HG02970 (cell line): ENCODE data around the gene GPC5.

Source experiments
- ATAC-seq: cut with Tn5 transposase; IDR thresholded peaks from one replicate; pipeline ENCODE4 v1.9.1; 2021; ENCODE audit warnings: mild to moderate bottlenecking, moderate library complexity, moderate number of reproducible peaks; ENCODE audit not compliant: unreplicated experiment, low FRiP score

Gene GPC5

GRCh38 chr13:92297971-92298942 lies 899.8 kb downstream of the GPC5 start:
- no peak for ATAC-seq

- ATAC-seq, result no peak
These were observed 902.2 kb downstream of the GPC5 start for GRCh38 chr13:92300651-92301050.

- no peak for ATAC-seq
These were observed 905.0 kb downstream of the GPC5 start for GRCh38 chr13:92303428-92303827.

GRCh38 chr13:92307752-92308151 lies 909.3 kb downstream of the GPC5 start:
- no peak for ATAC-seq

GRCh38 chr13:92312823-92313222 lies 914.4 kb downstream of the GPC5 start:
- no peak for ATAC-seq

GRCh38 chr13:92313382-92313781 lies 915.0 kb downstream of the GPC5 start:
- ATAC-seq, result no peak

- ATAC-seq, result no peak
These were observed 916.8 kb downstream of the GPC5 start for GRCh38 chr13:92315265-92315664.

GRCh38 chr13:92316030-92316429 lies 917.6 kb downstream of the GPC5 start:
- ATAC-seq, result no peak

GRCh38 chr13:92317066-92317465 lies 918.6 kb downstream of the GPC5 start:
- no peak for ATAC-seq

- ATAC-seq, result no peak
These were observed 921.9 kb downstream of the GPC5 start for GRCh38 chr13:92320323-92320722.

- ATAC-seq, result no peak
These were observed 922.8 kb downstream of the GPC5 start for GRCh38 chr13:92321174-92321573.

- no peak for ATAC-seq
These were observed 947.2 kb downstream of the GPC5 start for GRCh38 chr13:92345627-92346026.

- no peak for ATAC-seq
These were observed 947.6 kb downstream of the GPC5 start for GRCh38 chr13:92346046-92346445.

GRCh38 chr13:92354583-92354982 lies 956.2 kb downstream of the GPC5 start:
- ATAC-seq, result no peak

GRCh38 chr13:92355213-92355612 lies 956.8 kb downstream of the GPC5 start:
- ATAC-seq, result no peak

- ATAC-seq, result no peak
These were observed 964.3 kb downstream of the GPC5 start for GRCh38 chr13:92362717-92363116.

GRCh38 chr13:92365904-92366303 lies 967.5 kb downstream of the GPC5 start:
- no peak for ATAC-seq

GRCh38 chr13:92377396-92377795 lies 979.0 kb downstream of the GPC5 start:
- ATAC-seq, result no peak

- ATAC-seq, result no peak
These were observed 981.0 kb downstream of the GPC5 start for GRCh38 chr13:92379371-92379770.

- no peak for ATAC-seq
These were observed 986.0 kb downstream of the GPC5 start for GRCh38 chr13:92384410-92384809.

GRCh38 chr13:92387245-92387644 lies 988.8 kb downstream of the GPC5 start:
- no peak for ATAC-seq

- no peak for ATAC-seq
These were observed 991.8 kb downstream of the GPC5 start for GRCh38 chr13:92390217-92390616.
